Left ventricle myocardium inferior (tissue), 1 donor: ENCODE measurements around the gene CPEB4. TPM values are rescaled to one million over a fixed set of nuclear protein-coding genes. Genes with fewer than 3 reads are reported as not detected.

Experiments
- total RNA-seq: library from RNA; stranded (reverse); fragmentation: NEBNext Ultra II Directional; extraction: Animal tissue kit (Norgen Biotek cat#: 25700); gene quantifications from one replicate; pipeline ENCODE4 v1.2.1, GENCODE V29; 2021
- donor health status: DM: no; HTN: yes; CAD: no; lungs with severe emphysema.

The CPEB4 gene
- total RNA-seq, 1 donor from 2014 or later: 136 TPM

Other genes starting within 250 kb of the CPEB4 start
- 0.08 TPM for gene C5orf47, start 100.8 kb downstream of the CPEB4 start, total RNA-seq
- gene NSG2, start 157.4 kb downstream of the CPEB4 start, total RNA-seq: 0.08 TPM